Esophagus muscularis mucosa (tissue), 4 donors: ENCODE data around the gene PRR20B. TPM values are rescaled to one million over a fixed set of nuclear protein-coding genes. Genes with fewer than 3 reads are reported as not detected.
"Not testable (repeated sequence)": the region's sequence is repeated elsewhere in the genome, so short reads cannot be mapped to it uniquely, and the experiment has no call there.

Experiments
- DNase-seq: peaks from one replicate; pipeline ENCODE4 v3.0.0-alpha.2; 2017; ENCODE audit errors: extremely low spot score
- H3K27ac ChIP-seq, 4 donors: fragments of 200-600 bp; sonication (generic); replicated peaks in 1 of 4; 1 replicate in 3 of 4; 2 replicates in 1 of 4; pipeline ENCODE4 v1.5.1; 2016 to 2019; ENCODE audit warnings: mild to moderate bottlenecking in 1 of 4
- H3K27me3 ChIP-seq, 4 donors: fragments of 200-600 bp; sonication (generic); one replicate each; pipeline versions ENCODE4 v1.5.1 to v1.6.0; 2016 to 2019
- H3K36me3 ChIP-seq, 4 donors: fragments of 200-600 bp; sonication (generic); one replicate each; pipeline ENCODE4 v1.5.1; 2016 to 2019
- H3K4me1 ChIP-seq, 4 donors: fragments of 200-600 bp; sonication (generic); one replicate each; pipeline ENCODE4 v1.5.1; 2016 to 2019
- H3K4me3 ChIP-seq, 4 donors: fragments of 200-600 bp; sonication (generic); 1 replicate in 2 of 4; 2 replicates in 2 of 4; pipeline ENCODE4 v1.5.1; 2016 to 2019; ENCODE audit warnings: mild to moderate bottlenecking in 4 of 4, moderate library complexity in 1 of 4
- H3K9me3 ChIP-seq, 4 donors: fragments of 200-600 bp; sonication (generic); 1 replicate in 3 of 4; 2 replicates in 1 of 4; pipeline ENCODE4 v1.5.1; 2016 to 2019
- EP300 ChIP-seq: sonication (generic); formaldehyde crosslinking; IDR thresholded peaks from one replicate; pipeline ENCODE4 v1.6.1; 2017; ENCODE audit warnings: antibody characterized with exemption
- POLR2A ChIP-seq: fragments of 450-650 bp; IDR thresholded peaks from one replicate; pipeline ENCODE4 v1.6.1; 2017; ENCODE audit warnings: antibody characterized with exemption, moderate library complexity, mild to moderate bottlenecking, low read depth
- POLR2AphosphoS5 ChIP-seq, 2 donors: sonication (generic); formaldehyde crosslinking; IDR thresholded peaks; one replicate each; pipeline ENCODE4 v1.6.1; 2017; ENCODE audit warnings: antibody characterized with exemption in 2 of 2
- WGBS: methylation state at CpG from one replicate; pipeline ENCODE4 v1.1.5; 2018; 5-methylcytosine and 5-hydroxymethylcytosine counted together
- intact Hi-C: fragments of 100-400 bp; cut with DNase I; formaldehyde crosslinking; loops from one replicate; pipeline ENCODE4 v1.15.1; 2023
- total RNA-seq, 4 donors: library from RNA; depleted of rRNA; stranded (reverse); fragments of >200 nt; gene quantifications; one replicate each; pipeline versions ENCODE4 v1.1.0 to v1.2.1, GENCODE V29; 2016
- TF ChIP-seq, protein P1 (sequence below), 3 experiments: fragments of 200-600 bp in 2 of 3; fragments of 450-650 bp in 1 of 3; sonication (generic) in 2 of 3; IDR thresholded peaks; one replicate each; pipeline ENCODE4 v1.5.1; 2017 to 2019; ENCODE audit warnings: antibody characterized with exemption in 3 of 3, mild to moderate bottlenecking in 2 of 3, moderate library complexity in 1 of 3

Gene PRR20B
- total RNA-seq, 4 donors from 2014 or later = not detected

DNA sequence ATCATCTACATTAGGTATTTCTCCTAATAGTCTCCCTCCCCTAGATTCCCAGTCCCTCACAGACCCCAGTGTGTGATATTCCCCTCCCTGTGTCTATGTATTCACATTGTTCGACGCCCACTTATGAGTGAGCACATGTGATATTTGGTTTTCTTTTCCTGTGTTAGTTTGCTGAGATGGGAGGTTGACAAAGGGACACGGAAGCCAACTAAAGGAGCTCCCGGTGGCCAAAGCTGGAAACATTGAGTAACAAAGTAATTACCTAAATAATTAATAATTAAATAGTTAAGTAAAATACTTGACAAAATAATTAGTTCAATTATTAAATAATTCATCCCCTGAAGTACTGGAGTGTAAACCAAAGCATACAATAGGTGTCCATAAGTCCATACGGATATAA lies 8.3 kb upstream of the PRR20B start:
- H3K27me3 ChIP-seq = no peaks in the 10 kb centered on the region
- WGBS = 92% methylated on average over 5 of the region's 5 CpGs
- TF ChIP-seq POLR2AphosphoS5 (IDR thresholded peaks at IDR 0.05) (no peak), POLR2A (no peak)
- TF ChIP-seq, protein P1, sequence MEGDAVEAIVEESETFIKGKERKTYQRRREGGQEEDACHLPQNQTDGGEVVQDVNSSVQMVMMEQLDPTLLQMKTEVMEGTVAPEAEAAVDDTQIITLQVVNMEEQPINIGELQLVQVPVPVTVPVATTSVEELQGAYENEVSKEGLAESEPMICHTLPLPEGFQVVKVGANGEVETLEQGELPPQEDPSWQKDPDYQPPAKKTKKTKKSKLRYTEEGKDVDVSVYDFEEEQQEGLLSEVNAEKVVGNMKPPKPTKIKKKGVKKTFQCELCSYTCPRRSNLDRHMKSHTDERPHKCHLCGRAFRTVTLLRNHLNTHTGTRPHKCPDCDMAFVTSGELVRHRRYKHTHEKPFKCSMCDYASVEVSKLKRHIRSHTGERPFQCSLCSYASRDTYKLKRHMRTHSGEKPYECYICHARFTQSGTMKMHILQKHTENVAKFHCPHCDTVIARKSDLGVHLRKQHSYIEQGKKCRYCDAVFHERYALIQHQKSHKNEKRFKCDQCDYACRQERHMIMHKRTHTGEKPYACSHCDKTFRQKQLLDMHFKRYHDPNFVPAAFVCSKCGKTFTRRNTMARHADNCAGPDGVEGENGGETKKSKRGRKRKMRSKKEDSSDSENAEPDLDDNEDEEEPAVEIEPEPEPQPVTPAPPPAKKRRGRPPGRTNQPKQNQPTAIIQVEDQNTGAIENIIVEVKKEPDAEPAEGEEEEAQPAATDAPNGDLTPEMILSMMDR (IDR thresholded peaks at IDR 0.05) = no peak
- no peak overlapping the region for H3K27ac ChIP-seq
- H3K9me3 ChIP-seq = no peaks in the 10 kb centered on the region
- H3K36me3 ChIP-seq = no peaks in the 10 kb centered on the region
- no peak overlapping the region for H3K4me3 ChIP-seq
- no peak for DNase-seq
- intact Hi-C loops = no loop called here
- H3K4me1 ChIP-seq = no peaks in the 10 kb centered on the region

- DNase-seq, H3K36me3 ChIP-seq, H3K27me3 ChIP-seq, H3K9me3 ChIP-seq, H3K4me3 ChIP-seq, intact Hi-C loops, H3K27ac ChIP-seq, H3K4me1 ChIP-seq: not testable (repeated sequence)
- WGBS = 96% methylated on average over 11 of the region's 18 CpGs
These were observed 7.5 kb upstream of the PRR20B start for GRCh38 chr13:57139781-57140180.

GRCh38 chr13:57140235-57140968 lies 6.9 kb upstream of the PRR20B start, which contains the start of gene PRR20A:
Gene PRR20A, plus strand, starts transcription at chr13:57140918. Its CDS starts 387 bp downstream, at chr13:57141305.
- intact Hi-C loops, DNase-seq, H3K27ac ChIP-seq, H3K27me3 ChIP-seq, H3K4me1 ChIP-seq, H3K9me3 ChIP-seq, H3K4me3 ChIP-seq, H3K36me3 ChIP-seq: not testable (repeated sequence)
- 82% methylated on average over 15 of the region's 34 CpGs for WGBS

- DNase-seq, H3K27me3 ChIP-seq, H3K9me3 ChIP-seq, H3K36me3 ChIP-seq, H3K4me1 ChIP-seq, H3K27ac ChIP-seq, H3K4me3 ChIP-seq, intact Hi-C loops: not testable (repeated sequence)
- WGBS = 92% methylated on average over 10 of the region's 14 CpGs
These were observed 818 bp downstream of the PRR20B start for GRCh38 chr13:57148106-57148505.

DNA sequence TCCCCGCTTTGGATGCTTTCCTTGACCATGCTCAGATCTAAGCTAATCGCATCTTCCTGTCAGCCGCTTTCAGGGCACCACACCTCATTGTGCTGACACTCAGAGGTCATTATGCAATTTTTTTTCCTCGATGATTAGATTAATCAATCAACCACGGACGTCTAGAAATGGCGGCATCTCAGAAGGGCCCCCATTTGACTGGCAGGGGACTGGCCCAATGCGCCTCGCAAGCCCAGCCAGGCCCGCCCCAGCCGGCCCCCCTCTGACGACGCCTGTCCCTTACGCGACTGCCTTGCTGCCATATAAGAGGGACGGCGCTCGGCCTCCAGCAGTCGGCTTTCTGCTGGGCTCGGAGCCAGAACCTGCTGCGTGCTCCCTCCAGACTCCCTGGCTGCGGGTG lies 6.5 kb downstream of the PRR20B start, which contains the start of gene PRR20C:
Gene PRR20C (plus strand): TSS at position 301 of the 400 bp plus-strand sequence. CDS start 387 bp downstream, outside the sequence.
- H3K36me3 ChIP-seq, intact Hi-C loops, H3K9me3 ChIP-seq, H3K27me3 ChIP-seq, H3K4me3 ChIP-seq, H3K27ac ChIP-seq, DNase-seq, H3K4me1 ChIP-seq: not testable (repeated sequence)
- WGBS = no CpG with 5 or more reads among the region's 22 CpGs

DNA sequence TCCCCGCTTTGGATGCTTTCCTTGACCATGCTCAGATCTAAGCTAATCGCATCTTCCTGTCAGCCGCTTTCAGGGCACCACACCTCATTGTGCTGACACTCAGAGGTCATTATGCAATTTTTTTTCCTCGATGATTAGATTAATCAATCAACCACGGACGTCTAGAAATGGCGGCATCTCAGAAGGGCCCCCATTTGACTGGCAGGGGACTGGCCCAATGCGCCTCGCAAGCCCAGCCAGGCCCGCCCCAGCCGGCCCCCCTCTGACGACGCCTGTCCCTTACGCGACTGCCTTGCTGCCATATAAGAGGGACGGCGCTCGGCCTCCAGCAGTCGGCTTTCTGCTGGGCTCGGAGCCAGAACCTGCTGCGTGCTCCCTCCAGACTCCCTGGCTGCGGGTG lies 13.0 kb downstream of the PRR20B start, which contains the start of gene PRR20D:
Gene PRR20D (plus strand): TSS at position 301 of the 400 bp plus-strand sequence. CDS start 387 bp downstream, outside the sequence.
- H3K9me3 ChIP-seq, intact Hi-C loops, H3K36me3 ChIP-seq, H3K4me3 ChIP-seq, DNase-seq, H3K27me3 ChIP-seq, H3K27ac ChIP-seq, H3K4me1 ChIP-seq: not testable (repeated sequence)
- WGBS = no CpG with 5 or more reads among the region's 22 CpGs

GRCh38 chr13:57166897-57167296 lies 19.6 kb downstream of the PRR20B start, which contains the start of gene PRR20E:
Gene PRR20E, plus strand, starts transcription at chr13:57167197. Its CDS starts 387 bp downstream, at chr13:57167584.
- H3K27me3 ChIP-seq, H3K36me3 ChIP-seq, H3K27ac ChIP-seq, DNase-seq, intact Hi-C loops, H3K4me3 ChIP-seq, H3K4me1 ChIP-seq, H3K9me3 ChIP-seq: not testable (repeated sequence)
- no CpG with 5 or more reads among the region's 22 CpGs for WGBS

DNA sequence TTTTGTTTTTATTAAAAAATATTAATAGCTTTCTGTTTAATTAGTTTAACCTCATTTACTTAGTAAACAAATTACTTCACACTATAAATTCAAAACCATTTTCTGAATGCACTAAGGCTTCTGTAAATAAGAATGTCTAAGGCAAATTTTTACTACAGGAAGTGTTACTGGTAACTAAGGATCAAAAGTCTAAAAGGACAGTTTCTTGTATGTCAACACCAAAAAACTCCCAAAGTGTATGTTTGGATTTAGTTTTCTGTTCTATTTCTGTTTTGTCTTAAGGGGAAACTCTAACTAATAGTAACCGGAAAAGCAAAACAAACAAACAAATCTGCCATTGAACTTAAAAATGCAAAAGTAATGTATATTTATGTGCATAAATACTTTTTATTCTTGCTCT lies 44.4 kb downstream of the PRR20B start:
- H3K27ac ChIP-seq = no peak overlapping the region
- intact Hi-C loops = no loop called here
- no peaks in the 10 kb centered on the region for H3K9me3 ChIP-seq
- 76% methylated on average over 1 of the region's 1 CpG for WGBS
- H3K4me3 ChIP-seq = no peak overlapping the region
- TF ChIP-seq POLR2AphosphoS5 (IDR thresholded peaks at IDR 0.05) = no peak
- TF ChIP-seq, protein P1 (IDR thresholded peaks at IDR 0.05) = no peak
- TF ChIP-seq EP300 = no peak
- no peak for TF ChIP-seq POLR2A
- H3K27me3 ChIP-seq = no peaks in the 10 kb centered on the region
- H3K36me3 ChIP-seq = no peaks in the 10 kb centered on the region
- DNase-seq = no peak
- no peaks in the 10 kb centered on the region for H3K4me1 ChIP-seq
